ENCODE results near the gene SESN1. TPM values are rescaled to one million over a fixed set of nuclear protein-coding genes. Genes with fewer than 3 reads are reported as not detected.
A peak's percentile ranks its signal among the peaks of the same experiment; 100 is the strongest.

Gene SESN1
- total RNA-seq, 1 donor from 2014 or later: 18.4 TPM

- DNase-seq (ENCODE audit: low read depth): no peak
- H3K4me3 ChIP-seq (ENCODE audit: low read depth, low read length): no peak overlapping the region
- no peak for TF ChIP-seq CTCF (IDR thresholded peaks at IDR 0.05; ENCODE audit: insufficient read depth, low read length, severe bottlenecking)
- H3K27me3 ChIP-seq (ENCODE audit: control insufficient read depth, insufficient read depth, low read length): no peaks in the 10 kb centered on the region
- FAIRE-seq: no peak
- no peaks in the 10 kb centered on the region for H3K36me3 ChIP-seq (ENCODE audit: control insufficient read depth, insufficient read depth, low read length)
These were observed 41.8 kb downstream of the SESN1 start for GRCh38 chr6:109052852-109053251.

- no peaks in the 10 kb centered on the region for H3K36me3 ChIP-seq (ENCODE audit: control insufficient read depth, insufficient read depth, low read length)
- H3K27me3 ChIP-seq (ENCODE audit: control insufficient read depth, insufficient read depth, low read length): no peaks in the 10 kb centered on the region
- DNase-seq (ENCODE audit: low read depth): no peak
- FAIRE-seq: no peak
- H3K4me3 ChIP-seq (ENCODE audit: low read depth, low read length): no peak overlapping the region
- no peak for TF ChIP-seq CTCF (IDR thresholded peaks at IDR 0.05; ENCODE audit: insufficient read depth, low read length, severe bottlenecking)
These were observed 42.5 kb downstream of the SESN1 start for GRCh38 chr6:109052018-109052651.

- TF ChIP-seq CTCF (IDR thresholded peaks at IDR 0.05; ENCODE audit: insufficient read depth, low read length, severe bottlenecking): no peak
- H3K4me3 ChIP-seq (ENCODE audit: low read depth, low read length): no peak overlapping the region
- DNase-seq (ENCODE audit: low read depth): no peak
- FAIRE-seq: no peak
- H3K36me3 ChIP-seq (ENCODE audit: control insufficient read depth, insufficient read depth, low read length): no peaks in the 10 kb centered on the region
- H3K27me3 ChIP-seq (ENCODE audit: control insufficient read depth, insufficient read depth, low read length): no peaks in the 10 kb centered on the region
These were observed 43.2 kb downstream of the SESN1 start for GRCh38 chr6:109051301-109052017.

- H3K36me3 ChIP-seq (ENCODE audit: control insufficient read depth, insufficient read depth, low read length): no peaks in the 10 kb centered on the region
- no peak overlapping the region for H3K4me3 ChIP-seq (ENCODE audit: low read depth, low read length)
- no peaks in the 10 kb centered on the region for H3K27me3 ChIP-seq (ENCODE audit: control insufficient read depth, insufficient read depth, low read length)
- FAIRE-seq (no peak), DNase-seq (ENCODE audit: low read depth) (no peak)
- TF ChIP-seq CTCF (IDR thresholded peaks at IDR 0.05; ENCODE audit: insufficient read depth, low read length, severe bottlenecking): no peak
These were observed 44.1 kb downstream of the SESN1 start for GRCh38 chr6:109050447-109051102.

- Histone ChIP-seq H3K36me3 (ENCODE audit: control insufficient read depth, insufficient read depth, low read length) (no peaks in the 10 kb centered on the region), H3K27me3 (ENCODE audit: control insufficient read depth, insufficient read depth, low read length) (no peaks in the 10 kb centered on the region), H3K4me3 (ENCODE audit: low read depth, low read length) (no peak overlapping the region)
- TF ChIP-seq CTCF (IDR thresholded peaks at IDR 0.05; ENCODE audit: insufficient read depth, low read length, severe bottlenecking): no peak
- FAIRE-seq: no peak
- DNase-seq (ENCODE audit: low read depth): peak; percentile 84
These were observed 44.6 kb downstream of the SESN1 start for GRCh38 chr6:109050012-109050411.

Measured in bronchial epithelial cell (primary cell).